GM23338 (cell line): ENCODE results near the gene ADAM15.

ENCODE experiments used
- TF ChIP-seq, protein P1 (sequence below), 2 experiments: fragments of 200-600 bp in 1 of 2; sonication (generic) in 1 of 2; conservative IDR thresholded peaks; 2 replicates each; pipeline versions ENCODE4 v1.5.1 to v1.6.1; 2016 to 2017; ENCODE audit warnings: antibody characterized with exemption in 2 of 2, low read depth in 2 of 2, mild to moderate bottlenecking in 2 of 2, moderate library complexity in 1 of 2
- TF ChIP-seq, protein P2 (sequence below): IDR thresholded peaks from one replicate; pipeline ENCODE4 v1.6.1; 2018; ENCODE audit warnings: antibody characterized with exemption; ENCODE audit not compliant: unreplicated experiment
- TF ChIP-seq, protein P3 (sequence below): IDR thresholded peaks from 2 replicates; pipeline ENCODE4 v1.6.1; 2016; ENCODE audit warnings: antibody characterized with exemption

DNA sequence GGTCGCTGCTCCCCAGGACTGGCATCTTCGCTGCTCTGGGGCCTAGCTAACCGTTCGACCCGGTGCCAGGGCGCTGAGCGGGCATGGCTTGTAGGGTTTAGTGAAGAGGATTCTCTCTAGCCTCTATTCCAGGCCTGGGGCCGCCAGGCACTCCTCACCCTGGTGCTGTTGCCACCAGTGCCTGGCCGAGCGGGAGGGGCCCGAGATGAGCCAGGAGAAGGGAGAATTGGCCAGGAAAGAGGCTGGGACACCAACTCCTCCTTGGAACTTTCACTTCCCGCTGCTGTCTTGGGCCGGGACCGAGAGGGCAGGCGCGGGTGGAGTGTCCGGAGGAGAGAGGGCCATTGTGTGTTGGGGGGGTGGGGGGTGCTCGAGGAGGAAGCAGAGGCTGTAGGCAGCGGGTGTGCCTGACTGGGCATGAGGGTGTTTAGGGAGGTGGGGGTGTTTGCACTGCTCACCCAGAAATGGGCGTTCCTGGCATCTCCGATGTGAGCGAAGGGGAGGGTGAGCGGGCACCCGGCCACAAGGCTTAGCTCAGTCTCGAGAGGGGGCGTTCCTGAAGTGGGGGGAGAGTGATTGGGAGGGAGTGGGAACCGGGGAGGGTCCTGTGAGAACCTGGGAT lies 772 bp downstream of the ADAM15 start:
- TF ChIP-seq, protein P1, sequence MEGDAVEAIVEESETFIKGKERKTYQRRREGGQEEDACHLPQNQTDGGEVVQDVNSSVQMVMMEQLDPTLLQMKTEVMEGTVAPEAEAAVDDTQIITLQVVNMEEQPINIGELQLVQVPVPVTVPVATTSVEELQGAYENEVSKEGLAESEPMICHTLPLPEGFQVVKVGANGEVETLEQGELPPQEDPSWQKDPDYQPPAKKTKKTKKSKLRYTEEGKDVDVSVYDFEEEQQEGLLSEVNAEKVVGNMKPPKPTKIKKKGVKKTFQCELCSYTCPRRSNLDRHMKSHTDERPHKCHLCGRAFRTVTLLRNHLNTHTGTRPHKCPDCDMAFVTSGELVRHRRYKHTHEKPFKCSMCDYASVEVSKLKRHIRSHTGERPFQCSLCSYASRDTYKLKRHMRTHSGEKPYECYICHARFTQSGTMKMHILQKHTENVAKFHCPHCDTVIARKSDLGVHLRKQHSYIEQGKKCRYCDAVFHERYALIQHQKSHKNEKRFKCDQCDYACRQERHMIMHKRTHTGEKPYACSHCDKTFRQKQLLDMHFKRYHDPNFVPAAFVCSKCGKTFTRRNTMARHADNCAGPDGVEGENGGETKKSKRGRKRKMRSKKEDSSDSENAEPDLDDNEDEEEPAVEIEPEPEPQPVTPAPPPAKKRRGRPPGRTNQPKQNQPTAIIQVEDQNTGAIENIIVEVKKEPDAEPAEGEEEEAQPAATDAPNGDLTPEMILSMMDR (conservative IDR thresholded peaks at IDR 0.05; ENCODE audit: low read depth in 2 of 2): no peak
- TF ChIP-seq, protein P2, sequence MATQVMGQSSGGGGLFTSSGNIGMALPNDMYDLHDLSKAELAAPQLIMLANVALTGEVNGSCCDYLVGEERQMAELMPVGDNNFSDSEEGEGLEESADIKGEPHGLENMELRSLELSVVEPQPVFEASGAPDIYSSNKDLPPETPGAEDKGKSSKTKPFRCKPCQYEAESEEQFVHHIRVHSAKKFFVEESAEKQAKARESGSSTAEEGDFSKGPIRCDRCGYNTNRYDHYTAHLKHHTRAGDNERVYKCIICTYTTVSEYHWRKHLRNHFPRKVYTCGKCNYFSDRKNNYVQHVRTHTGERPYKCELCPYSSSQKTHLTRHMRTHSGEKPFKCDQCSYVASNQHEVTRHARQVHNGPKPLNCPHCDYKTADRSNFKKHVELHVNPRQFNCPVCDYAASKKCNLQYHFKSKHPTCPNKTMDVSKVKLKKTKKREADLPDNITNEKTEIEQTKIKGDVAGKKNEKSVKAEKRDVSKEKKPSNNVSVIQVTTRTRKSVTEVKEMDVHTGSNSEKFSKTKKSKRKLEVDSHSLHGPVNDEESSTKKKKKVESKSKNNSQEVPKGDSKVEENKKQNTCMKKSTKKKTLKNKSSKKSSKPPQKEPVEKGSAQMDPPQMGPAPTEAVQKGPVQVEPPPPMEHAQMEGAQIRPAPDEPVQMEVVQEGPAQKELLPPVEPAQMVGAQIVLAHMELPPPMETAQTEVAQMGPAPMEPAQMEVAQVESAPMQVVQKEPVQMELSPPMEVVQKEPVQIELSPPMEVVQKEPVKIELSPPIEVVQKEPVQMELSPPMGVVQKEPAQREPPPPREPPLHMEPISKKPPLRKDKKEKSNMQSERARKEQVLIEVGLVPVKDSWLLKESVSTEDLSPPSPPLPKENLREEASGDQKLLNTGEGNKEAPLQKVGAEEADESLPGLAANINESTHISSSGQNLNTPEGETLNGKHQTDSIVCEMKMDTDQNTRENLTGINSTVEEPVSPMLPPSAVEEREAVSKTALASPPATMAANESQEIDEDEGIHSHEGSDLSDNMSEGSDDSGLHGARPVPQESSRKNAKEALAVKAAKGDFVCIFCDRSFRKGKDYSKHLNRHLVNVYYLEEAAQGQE: no peak
- TF ChIP-seq, protein P3, sequence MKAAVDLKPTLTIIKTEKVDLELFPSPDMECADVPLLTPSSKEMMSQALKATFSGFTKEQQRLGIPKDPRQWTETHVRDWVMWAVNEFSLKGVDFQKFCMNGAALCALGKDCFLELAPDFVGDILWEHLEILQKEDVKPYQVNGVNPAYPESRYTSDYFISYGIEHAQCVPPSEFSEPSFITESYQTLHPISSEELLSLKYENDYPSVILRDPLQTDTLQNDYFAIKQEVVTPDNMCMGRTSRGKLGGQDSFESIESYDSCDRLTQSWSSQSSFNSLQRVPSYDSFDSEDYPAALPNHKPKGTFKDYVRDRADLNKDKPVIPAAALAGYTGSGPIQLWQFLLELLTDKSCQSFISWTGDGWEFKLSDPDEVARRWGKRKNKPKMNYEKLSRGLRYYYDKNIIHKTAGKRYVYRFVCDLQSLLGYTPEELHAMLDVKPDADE: no peak
